ENCODE data around the gene DEDD. TPM values are rescaled to one million over a fixed set of nuclear protein-coding genes. Genes with fewer than 3 reads are reported as not detected.

Gene DEDD
- total and polyA plus RNA-seq, 12 donors, result 19.7 to 33.0 (median 26.3) TPM

- H3K9me3 ChIP-seq, result no peaks in the 10 kb centered on the region
- no peaks in the 10 kb centered on the region for H3K27me3 ChIP-seq
- no peak for TF ChIP-seq CTCF (IDR thresholded peaks at IDR 0.05)
- no peak for ATAC-seq
- H3K27ac ChIP-seq, result no peak overlapping the region
- intact Hi-C loops (cut with DNase I), result no loop called here
- DNase-seq, result no peak
- WGBS, 2 donors, result 85% methylated on average over 3 of the region's 3 CpGs
- no peaks in the 10 kb centered on the region for H3K4me1 ChIP-seq
- H3K36me3 ChIP-seq, result no peaks in the 10 kb centered on the region
- no peak overlapping the region for H3K4me3 ChIP-seq
Observed at GRCh38 chr1:161145832-161146231, 13.4 kb upstream of the DEDD start.

DNA sequence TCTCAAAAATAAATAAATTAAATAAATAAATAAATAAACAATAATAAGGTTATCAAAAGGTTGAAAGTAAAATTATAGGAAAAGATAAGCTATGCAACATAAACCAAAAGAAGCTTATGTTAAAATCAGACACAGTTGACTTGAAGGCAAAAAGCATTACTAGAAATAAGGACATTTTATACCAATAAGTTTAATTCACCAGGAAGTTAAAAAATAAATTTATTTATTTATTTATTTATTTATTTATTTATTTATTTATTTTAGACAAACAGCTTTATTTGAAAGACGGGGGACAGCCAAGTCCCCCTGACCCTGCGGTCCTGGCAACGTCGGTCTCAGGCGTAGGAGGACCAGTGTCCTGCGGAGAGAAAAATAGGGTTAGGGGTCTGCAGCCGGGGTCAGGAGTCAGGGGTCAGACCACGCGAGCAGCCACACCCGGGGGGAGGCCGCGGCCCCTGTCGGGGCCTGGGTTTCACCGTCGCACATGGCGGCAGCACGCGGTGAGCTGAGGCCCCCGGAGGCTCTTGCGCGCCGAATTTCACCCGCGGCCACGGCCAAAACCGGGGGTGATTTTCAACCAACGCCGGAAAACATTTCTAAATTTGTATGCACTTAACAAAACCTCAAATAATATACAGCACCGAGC is 8.4 kb upstream of the DEDD start:
- no peak overlapping the region for H3K27ac ChIP-seq
- peaks cover 0 to 32% (median 8%) of the 10 kb centered on the region in 9 donors for H3K4me1 ChIP-seq
- ATAC-seq (no peak), DNase-seq (no peak)
- peaks cover 0 to 6% (median 0%) of the 10 kb centered on the region in 9 donors for H3K36me3 ChIP-seq
- no peaks in the 10 kb centered on the region for H3K27me3 ChIP-seq
- intact Hi-C loops (cut with DNase I), result no loop called here
- WGBS, 2 donors, result 93 to 95% methylated on average over 29 of the region's 29 CpGs
- no peak overlapping the region for H3K4me3 ChIP-seq
- no peak for TF ChIP-seq CTCF (IDR thresholded peaks at IDR 0.05)
- no peaks in the 10 kb centered on the region for H3K9me3 ChIP-seq

- Histone ChIP-seq H3K27ac (no peak overlapping the region), H3K4me1 (peaks cover 0 to 36% (median 8%) of the 10 kb centered on the region in 9 donors), H3K36me3 (peaks cover 0 to 6% (median 0%) of the 10 kb centered on the region in 9 donors), H3K4me3 (no peak overlapping the region), H3K9me3 (no peaks in the 10 kb centered on the region), H3K27me3 (no peaks in the 10 kb centered on the region)
- TF ChIP-seq CTCF (IDR thresholded peaks at IDR 0.05), result peak in 8 of 9 donors; percentile 22 to 65 (median 61)
- DNase-seq (peak in 1 of 2 donors; percentile 51), ATAC-seq (peak in 2 of 8 donors; percentile 44 to 51)
- WGBS, 2 donors, result 38 to 46% methylated on average over 1 of the region's 1 CpG
- intact Hi-C loops (cut with DNase I), result loop anchor here in 6 of 10 donors (5.0 to 10.0 kb wide), 3 partner anchors 142 to 147 kb away; no protein-coding TSS in a partner anchor
Observed at GRCh38 chr1:161139766-161140165, 7.3 kb upstream of the DEDD start.

GRCh38 chr1:161138431-161138830 is 6.0 kb upstream of the DEDD start:
- TF ChIP-seq CTCF (IDR thresholded peaks at IDR 0.05), result no peak
- DNase-seq, result no peak
- no peak for ATAC-seq
- H3K27me3 ChIP-seq, result no peaks in the 10 kb centered on the region
- 69 to 87% methylated on average over 1 of the region's 1 CpG for WGBS, 2 donors
- H3K9me3 ChIP-seq, result no peaks in the 10 kb centered on the region
- peaks cover 0 to 12% (median 0%) of the 10 kb centered on the region in 9 donors for H3K36me3 ChIP-seq
- intact Hi-C loops (cut with DNase I), result loop anchor here in 6 of 10 donors (5.0 to 10.0 kb wide), 3 partner anchors 141 to 146 kb away; no protein-coding TSS in a partner anchor
- H3K27ac ChIP-seq, result peak overlapping the region in 3 of 10 donors; percentile 9 to 65 (median 36)
- no peak overlapping the region for H3K4me3 ChIP-seq
- H3K4me1 ChIP-seq, result peaks cover 4 to 49% (median 17%) of the 10 kb centered on the region in 9 donors

Data from heart right ventricle (tissue), 16 donors.